ENCODE measurements around the gene CDH15. TPM values are rescaled to one million over a fixed set of nuclear protein-coding genes. Genes with fewer than 3 reads are reported as not detected.

Gene CDH15
- total RNA-seq, 1 experiment from 2014 or later: 3.8 TPM

GRCh38 chr16:89140401-89140800, 31.1 kb upstream of the CDH15 start (continued):
- TF ChIP-seq EGR1 (IDR thresholded peaks at IDR 0.05; ENCODE audit: low read depth) (no peak), YY1 (IDR thresholded peaks at IDR 0.05; ENCODE audit: extremely low read depth, insufficient replicate concordance, low read depth, low read length) (no peak), RAD21 (IDR thresholded peaks at IDR 0.05; ENCODE audit: low read depth) (no peak), POLR2AphosphoS5 (IDR thresholded peaks at IDR 0.05; ENCODE audit: low read depth, low read length) (no peak), SP1 (IDR thresholded peaks at IDR 0.05; ENCODE audit: low read depth) (no peak), JUND (IDR thresholded peaks at IDR 0.05) (no peak), ZBTB33 (IDR thresholded peaks at IDR 0.05; ENCODE audit: extremely low read depth, insufficient replicate concordance, low read length) (no peak), MAX (IDR thresholded peaks at IDR 0.05) (no peak)

- POLR2A ChIA-PET: no interaction called here
- intact Hi-C loops (cut with micrococcal nuclease): no loop called here
Measured at GRCh38 chr16:89140981-89141883, 30.3 kb upstream of the CDH15 start.

More at GRCh38 chr16:89140981-89141883, 30.3 kb upstream of the CDH15 start:
- Histone ChIP-seq H3K4me3 (replicated peaks in 1 of 2; ENCODE audit: low read depth in 1 of 2, low read length in 2 of 2) (no peak overlapping the region), H3K9me2 (ENCODE audit: insufficient read depth) (no peaks in the 10 kb centered on the region), H3K9ac (ENCODE audit: low read length) (no peak overlapping the region), H2AFZ (ENCODE audit: low read depth, low read length, poor library complexity, severe bottlenecking) (no peak overlapping the region), H3K4me2 (ENCODE audit: low read length) (no peak overlapping the region), H3K27ac (ENCODE audit: low read depth, low read length) (no peak overlapping the region), H3K9me3 (ENCODE audit: control insufficient read depth in 1 of 2, insufficient read depth in 1 of 2, low read depth in 1 of 2, low read length in 2 of 2) (no peaks in the 10 kb centered on the region), H3K4me1 (ENCODE audit: control insufficient read depth in 1 of 2, insufficient read depth in 2 of 2, low read length in 2 of 2) (no peaks in the 10 kb centered on the region), H3K36me3 (ENCODE audit: control insufficient read depth in 1 of 2, insufficient read depth in 2 of 2, low read length in 2 of 2) (peaks cover 6 to 12% of the 10 kb centered on the region in 2 experiments), H3K79me2 (ENCODE audit: insufficient read depth, low read length) (no peaks in the 10 kb centered on the region), H3K27me3 (ENCODE audit: insufficient read depth, low read length) (no peaks in the 10 kb centered on the region), H4K20me1 (ENCODE audit: insufficient read depth) (no peaks in the 10 kb centered on the region)
- RAD21 ChIA-PET (ENCODE audit: low non-redundant PET in 1 of 2, low total read pairs in 2 of 2, uncharacterized antibody in 2 of 2, unreplicated experiment in 2 of 2): no interaction called here
- CTCF ChIA-PET: no interaction called here
- no peak for DNase-seq (ENCODE audit: low read depth, low spot score)
- TF ChIP-seq SRF (IDR thresholded peaks at IDR 0.05; ENCODE audit: low read depth) (no peak), ZFX (IDR thresholded peaks at IDR 0.05) (0 out of 2 replicates have a peak, but pooled peaks have one; percentile 12)
- ATAC-seq: no peak
- no TSS peak for BruUV-seq (replicated peaks)

Data from HCT116 (cell line).